CD14-positive monocyte (primary cell): ENCODE data around the gene SIN3A. TPM values are rescaled to one million over a fixed set of nuclear protein-coding genes. Genes with fewer than 3 reads are reported as not detected.

ENCODE experiments used
- DNase-seq, 3 donors: peaks; one replicate each; pipeline ENCODE4 v3.0.0-alpha.2; 2011 to 2022
- H2AFZ ChIP-seq: 2 replicates; pipeline ENCODE4 v1.6.0; 2012; ENCODE audit warnings: mild to moderate bottlenecking, low read depth, low read length, inconsistent platforms; ENCODE audit not compliant: insufficient read depth, poor library complexity, severe bottlenecking
- H3K27ac ChIP-seq, 2 donors: 1 replicate in 1 of 2; 2 replicates in 1 of 2; pipeline ENCODE4 v1.5.1; 2012 to 2013; ENCODE audit warnings: low read length in 2 of 2, control low read depth in 1 of 2, inconsistent platforms in 1 of 2, low read depth in 1 of 2, mild to moderate bottlenecking in 1 of 2
- H3K27me3 ChIP-seq, 2 donors: one replicate each; pipeline versions ENCODE4 v1.6.0 to v1.6.1; 2011 to 2013; ENCODE audit warnings: low read length in 2 of 2; ENCODE audit not compliant: control insufficient read depth in 2 of 2, insufficient read depth in 2 of 2
- H3K36me3 ChIP-seq, 2 donors: replicated peaks in 1 of 2; 1 replicate in 1 of 2; 2 replicates in 1 of 2; pipeline versions ENCODE4 v1.5.1 to v1.6.1; 2012 to 2013; ENCODE audit warnings: low read length in 2 of 2, control low read depth in 1 of 2, inconsistent platforms in 1 of 2, mild to moderate bottlenecking in 1 of 2; ENCODE audit not compliant: insufficient read depth in 2 of 2, control insufficient read depth in 1 of 2
- H3K4me1 ChIP-seq, 2 donors: 1 replicate in 1 of 2; 2 replicates in 1 of 2; pipeline versions ENCODE4 v1.5.1 to v1.6.1; 2012 to 2013; ENCODE audit warnings: low read length in 2 of 2, control low read depth in 1 of 2, inconsistent platforms in 1 of 2, mild to moderate bottlenecking in 1 of 2, moderate library complexity in 1 of 2; ENCODE audit not compliant: insufficient read depth in 2 of 2, control insufficient read depth in 1 of 2
- H3K4me2 ChIP-seq: replicated peaks from 2 replicates; pipeline ENCODE3; 2012; ENCODE audit warnings: low read length, moderate library complexity, mild to moderate bottlenecking; ENCODE audit not compliant: poor library complexity, severe bottlenecking; ENCODE audit errors: extremely low read depth
- H3K4me3 ChIP-seq, 3 experiments: fragments of 200-600 bp in 1 of 3; sonication (generic) in 1 of 3; replicated peaks in 1 of 3; 1 replicate in 2 of 3; 2 replicates in 1 of 3; pipeline ENCODE4 v1.5.1; 2011 to 2013; ENCODE audit warnings: low read length in 3 of 3, mild to moderate bottlenecking in 3 of 3, control low read depth in 2 of 3, low read depth in 2 of 3, inconsistent platforms in 1 of 3, moderate library complexity in 1 of 3
- H3K79me2 ChIP-seq: 2 replicates; pipeline ENCODE4 v1.6.0; 2012; ENCODE audit warnings: mild to moderate bottlenecking, control low read depth, inconsistent platforms, low read length, moderate library complexity; ENCODE audit not compliant: insufficient read depth
- H3K9ac ChIP-seq: 2 replicates; pipeline ENCODE4 v1.6.0; 2017; ENCODE audit warnings: low read length, mild to moderate bottlenecking; ENCODE audit not compliant: insufficient read depth, poor library complexity, severe bottlenecking
- H3K9me3 ChIP-seq, 2 donors: replicated peaks in 1 of 2; 1 replicate in 1 of 2; 2 replicates in 1 of 2; pipeline versions ENCODE4 v1.5.1 to v1.6.1; 2012 to 2013; ENCODE audit warnings: low read length in 2 of 2, control low read depth in 1 of 2; ENCODE audit not compliant: control insufficient read depth in 1 of 2, insufficient read depth in 1 of 2
- H4K20me1 ChIP-seq: 2 replicates; pipeline ENCODE4 v1.6.0; 2012; ENCODE audit warnings: mild to moderate bottlenecking, low read length, control low read depth, moderate library complexity; ENCODE audit not compliant: insufficient read depth
- H3K27ac Mint-ChIP-seq, 7 donors: one replicate each; pipeline ENCODE4 v1.8.0; 2020; ENCODE audit warnings: mild to moderate bottlenecking in 7 of 7, mixed read lengths in 7 of 7, moderate library complexity in 6 of 7, inconsistent platforms in 2 of 7
- H3K27me3 Mint-ChIP-seq, 3 donors: one replicate each; pipeline ENCODE4 v1.8.0; 2021 to 2022; ENCODE audit warnings: low read depth in 3 of 3, mild to moderate bottlenecking in 3 of 3, mixed read lengths in 3 of 3, moderate library complexity in 3 of 3, inconsistent platforms in 1 of 3
- H3K36me3 Mint-ChIP-seq, 2 donors: one replicate each; pipeline ENCODE4 v1.8.0; 2020; ENCODE audit warnings: mixed read lengths in 2 of 2, inconsistent platforms in 1 of 2, mild to moderate bottlenecking in 1 of 2
- H3K4me1 Mint-ChIP-seq: one replicate; pipeline ENCODE4 v1.8.0; 2020; ENCODE audit warnings: mild to moderate bottlenecking, mixed read lengths
- H3K4me3 Mint-ChIP-seq, 2 donors: one replicate each; pipeline ENCODE4 v1.8.0; 2020; ENCODE audit warnings: mild to moderate bottlenecking in 2 of 2, mixed read lengths in 2 of 2, moderate library complexity in 1 of 2
- H3K9me3 Mint-ChIP-seq, 7 donors: one replicate each; pipeline ENCODE4 v1.8.0; 2020 to 2022; ENCODE audit warnings: mixed read lengths in 7 of 7, mild to moderate bottlenecking in 6 of 7, moderate library complexity in 6 of 7, inconsistent platforms in 2 of 7
- CTCF ChIP-seq: fragments of 200-600 bp; IDR thresholded peaks from one replicate; pipeline ENCODE4 v1.8.0; 2022; ENCODE audit warnings: antibody characterized with exemption, mild to moderate bottlenecking
- WGBS: methylation state at CpG from one replicate; pipeline ENCODE4 v1.1.5; 2013; ENCODE audit warnings: missing lambda C conversion rate; ENCODE audit not compliant: insufficient coverage; 5-methylcytosine and 5-hydroxymethylcytosine counted together
- intact Hi-C, 2 donors: fragments of 100-400 bp; cut with micrococcal nuclease; formaldehyde crosslinking; loops; one replicate each; pipeline versions ENCODE4 v1.15.0 to v1.15.1; 2023
- polyA plus RNA-seq, 3 donors: library from polyadenylated mRNA; depleted of rRNA in 1 of 3; unstranded in 2 of 3; stranded (reverse) in 1 of 3; fragments of 300-500 nt in 2 of 3; fragments of >200 nt in 1 of 3; fragmentation: Illumina TruSeq in 2 of 3; gene quantifications; 1 replicate in 2 of 3; 2 replicates in 1 of 3; pipeline ENCODE4 v1.2.3, GENCODE V29; 2012 to 2021

Gene SIN3A
- polyA plus RNA-seq, 3 donors, result 2.3 to 20.7 (median 7.9) TPM

- H3K4me3 ChIP-seq, result no peak overlapping the region
- peaks cover 13 to 19% of the 10 kb centered on the region in 2 donors for H3K4me1 ChIP-seq
- no peak overlapping the region for H2AFZ ChIP-seq
- H3K9me3 ChIP-seq, result no peaks in the 10 kb centered on the region
- intact Hi-C loops, result loop anchor here in 1 of 2 donors (5.0 kb wide), 1 partner anchor 86 kb away; the partner anchor contains the start of gene SIN3A
- DNase-seq, result no peak
- no peaks in the 10 kb centered on the region for H3K9me3 Mint-ChIP-seq
- no peak overlapping the region for H3K27ac Mint-ChIP-seq
- H3K9ac ChIP-seq, result no peak overlapping the region
- H3K4me3 Mint-ChIP-seq, result no peak overlapping the region
- H3K4me1 Mint-ChIP-seq, result peaks cover 18% of the 10 kb centered on the region
- peaks cover 58% of the 10 kb centered on the region for H4K20me1 ChIP-seq
- no peak for TF ChIP-seq CTCF
- H3K36me3 ChIP-seq, result peaks cover 60 to 75% of the 10 kb centered on the region in 2 donors
- H3K27me3 Mint-ChIP-seq, result peaks cover 0 to 2% (median 1%) of the 10 kb centered on the region in 3 donors
- H3K79me2 ChIP-seq, result peaks cover 9% of the 10 kb centered on the region
- peaks cover 39 to 71% of the 10 kb centered on the region in 2 donors for H3K36me3 Mint-ChIP-seq
- no peaks in the 10 kb centered on the region for H3K27me3 ChIP-seq
- H3K4me2 ChIP-seq, result no peak overlapping the region
- WGBS, result no CpG with 5 or more reads among the region's 3 CpGs
- H3K27ac ChIP-seq, result no peak overlapping the region
Observed at GRCh38 chr15:75366163-75366562, 85.3 kb downstream of the SIN3A start.

DNA sequence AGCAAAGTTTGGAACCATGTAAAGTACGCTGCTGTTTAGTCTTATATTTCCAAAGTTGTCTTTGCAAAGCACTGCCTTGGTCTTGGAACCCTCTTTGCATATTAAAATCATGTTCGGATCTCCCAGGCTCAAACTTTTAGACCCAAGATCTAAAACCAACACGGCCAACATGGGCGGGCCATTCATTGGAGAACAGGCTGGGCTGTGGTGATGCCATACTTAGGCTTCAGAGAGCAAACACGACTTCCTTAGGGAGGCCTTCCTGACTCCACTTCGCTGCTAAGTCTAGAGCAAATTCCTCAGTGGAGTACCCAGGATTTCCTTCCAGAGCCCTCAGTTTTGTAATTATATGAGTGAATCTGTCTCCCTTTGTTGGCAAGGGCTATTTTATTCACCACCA, 86.6 kb downstream of the SIN3A start:
- TF ChIP-seq CTCF, result no peak
- WGBS, result 100% methylated on average over 4 of the region's 6 CpGs
- intact Hi-C loops, result loop anchor here in 1 of 2 donors (5.0 kb wide), 1 partner anchor 87 kb away; the partner anchor contains the start of gene SIN3A

More for the DNA sequence above, 86.6 kb downstream of the SIN3A start:
- Mint-ChIP-seq H3K9me3 (no peaks in the 10 kb centered on the region), H3K4me1 (peaks cover 18% of the 10 kb centered on the region), H3K27ac (no peak overlapping the region), H3K4me3 (no peak overlapping the region), H3K36me3 (peaks cover 43 to 75% of the 10 kb centered on the region in 2 donors), H3K27me3 (peaks cover 0 to 2% (median 1%) of the 10 kb centered on the region in 3 donors)
- Histone ChIP-seq H3K4me2 (no peak overlapping the region), H3K9me3 (no peaks in the 10 kb centered on the region), H3K4me3 (no peak overlapping the region), H3K27me3 (no peaks in the 10 kb centered on the region), H3K27ac (no peak overlapping the region), H3K4me1 (peaks cover 13 to 19% of the 10 kb centered on the region in 2 donors), H2AFZ (no peak overlapping the region), H3K36me3 (peaks cover 70 to 77% of the 10 kb centered on the region in 2 donors), H3K9ac (no peak overlapping the region), H4K20me1 (peaks cover 66% of the 10 kb centered on the region), H3K79me2 (peaks cover 6% of the 10 kb centered on the region)
- no peak for DNase-seq
